ENCODE results near the gene TRMT112. TPM values are rescaled to one million over a fixed set of nuclear protein-coding genes. Genes with fewer than 3 reads are reported as not detected.
A peak's percentile ranks its signal among the peaks of the same experiment; 100 is the strongest.

TRMT112 gene
- total RNA-seq, 2 donors from 2014 or later: 60.6 to 67.5 TPM

- intact Hi-C loops (cut with DNase I, micrococcal nuclease): no loop called here
- no peak for ATAC-seq
- DNase-seq: peak in 1 of 2 donors; percentile 37
Measured at GRCh38 chr11:64267207-64267945, 50.0 kb downstream of the TRMT112 start.

Small RNA genes within 50 kb of the gene (microRNA-seq; reads per million reads assigned to microRNA genes)
- gene MIR7155: 0 to 1.4 reads per million in 2 donors

Other genes starting within 250 kb of the TRMT112 start
- gene MACROD1, start 151.4 kb downstream of the TRMT112 start, total RNA-seq: 10 to 100 TPM; 31.6 to 47.0 TPM
- 10 to 100 TPM; 61.2 to 75.1 TPM for gene STIP1, start 131.4 kb downstream of the TRMT112 start, total RNA-seq
- 10 to 100 TPM; 16.1 to 21.7 TPM for gene FERMT3, start 110.8 kb downstream of the TRMT112 start, total RNA-seq
- gene TRPT1, start 91.4 kb downstream of the TRMT112 start, total RNA-seq: 10 to 100 TPM; 58.5 to 74.6 TPM
- gene NUDT22, start 91.3 kb downstream of the TRMT112 start, total RNA-seq: 100 to 1,000 TPM; 116 to 154 TPM
- 10 to 100 TPM; 54.8 to 60.6 TPM for gene DNAJC4, start 87.0 kb downstream of the TRMT112 start, total RNA-seq
- gene VEGFB, start 83.0 kb downstream of the TRMT112 start, total RNA-seq: 10 to 100 TPM; 40.8 to 68.8 TPM
- gene FKBP2, start 76.5 kb downstream of the TRMT112 start, total RNA-seq: 100 to 1,000 TPM in 1 of 2 donors, 10 to 100 TPM in 1; 78.5 to 104 TPM
- gene PPP1R14B, start 70.6 kb downstream of the TRMT112 start, total RNA-seq: 100 to 1,000 TPM in 1 of 2 donors, 10 to 100 TPM in 1; 96.2 to 147 TPM
- 10 to 100 TPM; 69.9 to 92.2 TPM for gene PLCB3, start 66.0 kb downstream of the TRMT112 start, total RNA-seq
- gene BAD, start 32.9 kb downstream of the TRMT112 start, total RNA-seq: 10 to 100 TPM; 83.9 to 90.0 TPM
- gene GPR137, start 31.7 kb downstream of the TRMT112 start, total RNA-seq: 10 to 100 TPM; 31.2 to 37.3 TPM
- not detected for gene KCNK4, start 26.3 kb downstream of the TRMT112 start, total RNA-seq
- under 1 TPM; 0.43 to 0.98 TPM for gene CATSPERZ, start 17.2 kb downstream of the TRMT112 start, total RNA-seq
- gene ESRRA, start 12.0 kb downstream of the TRMT112 start, total RNA-seq: 100 to 1,000 TPM; 185 to 212 TPM
- 100 to 1,000 TPM; 272 to 327 TPM for gene PRDX5, start 562 bp upstream of the TRMT112 start, total RNA-seq
- gene CCDC88B, start 22.6 kb upstream of the TRMT112 start, total RNA-seq: 10 to 100 TPM; 21.6 to 28.8 TPM
- 10 to 100 TPM; 30.4 to 42.6 TPM for gene RPS6KA4, start 41.6 kb upstream of the TRMT112 start, total RNA-seq
- under 1 TPM; 0.15 to 0.31 TPM for gene SLC22A11, start 238.4 kb upstream of the TRMT112 start, total RNA-seq